Stimulated activated CD4-positive, alpha-beta T cell treated with anti-CD3 and anti-CD28 coated beads, Interleukin-12 subunit alpha, Interleukin-12 subunit beta, amount 100 ng/mL, for 24 hours (primary cell): ENCODE data around the gene MYRFL.
"Not testable (repeated sequence)": the region's sequence is repeated elsewhere in the genome, so short reads cannot be mapped to it uniquely, and the experiment has no call there.

Source experiments
- DNase-seq, 2 experiments: peaks; one replicate each; pipeline ENCODE4 v3.0.0-alpha.2; 2020; ENCODE audit warnings: low read depth in 2 of 2

MYRFL gene

DNA sequence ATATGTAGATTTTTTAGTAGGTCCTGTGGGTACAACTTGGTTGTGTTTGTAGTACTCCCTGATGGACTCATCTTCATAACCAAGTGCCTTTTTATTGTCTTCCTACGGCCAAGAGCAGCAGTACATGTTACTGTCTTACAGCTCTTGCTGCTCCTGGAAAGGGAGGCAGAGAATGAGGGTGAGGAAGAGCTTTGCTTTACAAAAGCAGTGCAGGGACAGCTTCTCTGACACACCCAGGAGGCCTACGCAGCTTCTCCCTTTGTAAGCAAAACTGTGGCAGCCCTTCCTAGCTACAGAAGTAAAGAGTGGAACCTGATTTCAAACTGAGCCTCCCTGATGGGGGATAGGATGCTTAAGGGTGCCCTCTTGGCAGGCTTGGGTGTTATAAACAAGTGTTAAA lies 18.6 kb downstream of the MYRFL start:
- DNase-seq: no peak

DNA sequence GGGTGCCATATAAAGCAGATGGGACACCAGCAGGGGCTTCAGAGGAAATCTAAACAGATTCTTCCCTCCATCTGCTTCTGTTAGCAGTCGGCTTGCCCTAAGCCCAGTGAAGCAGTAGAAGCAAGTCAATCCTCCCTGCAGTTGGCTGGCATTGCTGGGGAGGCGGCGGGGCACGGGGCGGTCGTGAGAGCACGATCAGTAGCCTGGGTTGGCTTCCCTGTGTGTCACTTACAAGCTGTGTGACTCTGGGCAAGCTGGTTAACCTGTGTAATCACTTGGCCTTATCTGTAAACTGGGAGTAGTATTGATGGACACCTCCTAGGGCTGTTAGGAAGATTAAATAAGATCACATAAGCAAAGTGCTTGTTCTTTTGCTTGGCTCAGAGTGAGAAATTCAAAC lies 19.4 kb downstream of the MYRFL start:
- DNase-seq: no peak

DNA sequence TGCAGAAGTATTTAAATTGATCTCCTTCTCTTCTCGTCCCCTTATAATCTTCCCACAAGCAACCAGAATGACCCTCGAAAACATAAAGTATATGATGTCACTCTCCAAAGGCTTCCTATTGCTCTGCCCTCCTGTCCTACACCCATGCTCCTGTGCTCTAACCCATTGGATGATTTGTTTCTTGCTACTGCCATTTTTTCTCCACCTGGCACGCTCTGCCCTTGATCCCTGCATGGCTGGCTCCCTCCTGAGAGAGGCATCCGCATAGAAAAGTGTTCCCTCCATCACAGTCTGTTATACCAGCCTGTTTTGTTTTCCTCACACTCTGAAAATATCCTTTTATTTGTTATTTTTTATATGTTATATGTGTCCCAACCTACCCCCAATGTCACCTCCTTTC lies 19.8 kb downstream of the MYRFL start:
- no peak for DNase-seq

DNA sequence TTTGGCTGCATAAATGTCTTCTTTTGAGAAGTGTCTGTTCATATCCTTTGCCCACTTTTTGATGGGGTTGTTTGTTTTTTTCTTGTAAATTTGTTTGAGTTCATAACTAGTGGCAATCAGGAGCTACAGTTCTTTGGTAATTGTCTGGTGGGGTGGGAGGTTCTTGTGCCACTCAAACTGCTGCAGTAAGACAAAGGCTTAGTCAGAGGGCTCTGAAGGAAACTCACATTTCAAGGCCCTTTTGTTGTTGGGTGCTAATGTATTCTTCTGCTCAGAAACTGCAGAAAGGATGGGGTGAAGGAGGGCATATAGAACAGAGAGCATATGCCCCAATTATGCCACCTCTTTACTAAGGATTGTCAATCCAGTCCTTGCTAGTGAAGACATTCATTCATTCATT lies 21.9 kb downstream of the MYRFL start:
- DNase-seq: no peak

DNA sequence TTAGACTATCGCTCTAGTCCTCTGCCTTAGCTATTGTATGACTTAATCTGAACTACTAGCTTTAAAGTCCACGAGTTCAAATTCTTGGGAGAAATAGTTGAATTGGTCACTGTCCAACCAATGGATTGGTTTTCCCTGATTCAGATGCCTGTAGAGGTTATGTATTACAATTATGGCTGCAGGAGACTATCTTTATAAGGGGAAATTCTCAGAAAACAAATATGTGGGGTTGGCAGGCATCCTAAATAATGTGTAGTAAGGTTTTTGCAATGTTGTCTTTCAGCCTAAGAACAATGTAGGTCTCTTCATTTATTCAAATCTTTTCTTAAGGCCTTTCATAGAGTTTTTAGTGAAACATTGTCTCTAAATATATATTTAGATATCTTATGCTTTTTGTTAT lies 26.9 kb downstream of the MYRFL start:
- no peak for DNase-seq

DNA sequence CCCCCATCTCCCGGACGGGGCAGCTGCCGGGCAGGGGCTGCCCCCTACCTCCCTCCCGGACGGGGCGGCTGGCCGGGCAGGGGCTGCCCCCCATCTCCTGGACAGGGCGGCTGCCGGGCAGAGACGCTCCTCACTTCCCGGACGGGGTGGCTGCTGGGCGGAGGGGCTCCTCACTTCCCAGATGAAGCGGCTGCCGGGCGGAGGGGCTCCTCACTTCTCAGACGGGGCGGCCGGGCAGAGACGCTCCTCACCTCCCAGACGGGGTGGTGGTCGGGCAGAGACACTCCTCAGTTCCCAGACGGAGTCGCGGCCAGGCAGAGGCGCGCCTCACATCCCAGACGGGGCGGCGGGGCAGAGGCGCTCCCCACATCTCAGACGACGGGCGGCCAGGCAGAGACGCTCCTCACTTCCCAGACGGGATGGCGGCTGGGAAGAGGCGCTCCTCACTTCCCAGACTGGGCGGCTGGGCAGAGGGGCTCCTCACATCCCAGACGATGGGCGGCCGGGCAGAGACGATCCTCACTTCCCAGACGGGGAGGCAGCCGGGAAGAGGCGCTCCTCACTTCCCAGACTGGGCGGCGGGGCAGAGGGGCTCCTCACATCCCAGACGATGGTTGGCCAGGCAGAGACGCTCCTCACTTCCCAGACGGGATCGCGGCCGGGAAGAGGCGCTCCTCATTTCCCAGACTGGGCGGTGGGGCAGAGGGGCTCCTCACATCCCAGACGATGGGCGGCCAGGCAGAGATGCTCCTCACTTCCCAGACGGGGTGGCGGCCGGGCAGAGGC lies 28.3 kb downstream of the MYRFL start:
- not testable (repeated sequence) for DNase-seq

DNA sequence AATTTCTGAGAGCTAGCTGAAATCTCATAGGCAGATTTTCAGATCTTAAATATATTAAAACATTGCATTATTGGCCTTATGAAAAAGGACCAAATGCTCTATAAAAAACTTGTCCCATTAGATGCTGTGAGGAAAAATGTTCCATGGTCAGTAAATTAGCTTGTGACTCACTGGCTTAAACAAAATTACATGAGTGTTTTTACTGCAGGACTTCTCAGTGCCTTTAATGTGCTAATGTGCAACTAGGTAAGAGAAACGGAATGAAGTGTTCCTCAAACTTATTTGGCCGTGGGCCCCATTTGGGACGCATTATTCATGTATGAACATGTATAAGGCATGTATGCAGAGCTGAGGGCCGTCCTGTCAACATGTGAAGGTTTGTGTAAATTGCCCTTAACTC lies 41.7 kb downstream of the MYRFL start:
- no peak for DNase-seq

DNA sequence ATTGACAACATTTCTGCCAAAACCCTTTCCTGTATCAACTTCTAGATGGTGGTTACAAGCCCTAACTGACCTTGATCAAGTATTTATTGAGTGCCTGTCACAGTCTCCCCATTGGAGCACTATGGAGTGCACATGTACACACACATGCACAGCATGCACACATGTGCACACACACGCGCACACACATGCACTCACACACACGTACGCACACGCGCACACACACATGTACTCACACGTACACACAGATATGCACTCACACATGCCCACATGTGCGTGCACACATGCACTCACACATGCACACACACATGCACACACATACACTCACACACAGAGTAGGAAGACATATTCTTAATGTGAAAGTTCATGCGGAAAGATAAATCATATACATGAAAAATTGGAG lies 43.7 kb downstream of the MYRFL start:
- DNase-seq: no peak

DNA sequence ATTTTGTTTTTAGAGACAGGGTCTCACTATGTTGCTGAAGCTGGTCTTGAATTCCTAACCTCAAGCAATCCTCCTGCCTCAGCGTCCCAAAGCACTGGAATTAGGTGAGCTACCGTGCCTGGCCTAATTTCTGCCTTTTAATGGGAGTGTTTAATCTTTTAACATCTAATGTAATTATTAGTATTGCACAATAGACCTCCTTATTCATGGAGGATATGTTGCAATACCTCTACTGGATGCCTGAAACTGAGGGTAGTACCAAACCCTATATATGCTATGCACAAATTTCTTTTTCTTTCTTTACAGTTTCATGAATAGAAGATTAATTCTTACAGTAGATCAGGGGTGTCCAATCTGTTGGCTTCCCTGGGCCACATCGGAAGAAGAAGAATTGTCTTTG lies 47.8 kb downstream of the MYRFL start:
- no peak for DNase-seq

DNA sequence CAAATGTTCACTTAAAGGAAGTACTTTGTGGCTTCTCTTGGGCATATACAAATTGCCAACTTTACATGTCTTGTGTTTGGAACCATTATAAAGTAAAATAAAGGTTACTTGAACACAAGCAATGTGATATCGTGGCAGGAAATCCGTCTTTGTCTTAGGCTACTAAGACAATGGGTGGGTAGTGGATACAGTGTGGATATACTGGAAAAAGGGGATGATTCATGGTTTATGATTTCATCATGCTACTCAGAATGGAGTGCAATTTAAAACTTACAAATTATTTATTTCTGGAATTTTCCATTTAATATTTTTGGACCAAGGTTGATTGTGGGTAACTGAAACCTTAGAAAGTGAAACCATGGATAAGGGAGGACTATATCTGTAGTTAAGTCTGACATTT lies 48.4 kb downstream of the MYRFL start:
- no peak for DNase-seq

DNA sequence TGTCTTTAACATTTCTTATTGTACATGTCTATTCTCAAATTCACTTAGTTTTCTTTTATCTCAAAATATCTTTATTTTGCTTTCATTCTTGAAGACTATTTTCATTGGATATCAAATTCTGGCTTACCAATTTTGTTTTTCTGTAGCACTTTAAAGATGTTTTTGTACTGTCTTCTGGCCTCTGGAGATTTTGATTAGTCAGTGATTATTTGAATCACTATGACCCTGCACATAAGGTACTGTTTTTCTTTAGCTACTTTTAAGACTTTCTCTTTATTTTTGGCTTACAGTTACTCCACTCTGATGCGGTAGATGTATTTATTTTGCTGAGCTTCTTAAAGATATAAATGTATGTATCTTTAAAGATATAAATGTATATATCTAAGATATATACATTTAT lies 49.6 kb downstream of the MYRFL start:
- no peak for DNase-seq

DNA sequence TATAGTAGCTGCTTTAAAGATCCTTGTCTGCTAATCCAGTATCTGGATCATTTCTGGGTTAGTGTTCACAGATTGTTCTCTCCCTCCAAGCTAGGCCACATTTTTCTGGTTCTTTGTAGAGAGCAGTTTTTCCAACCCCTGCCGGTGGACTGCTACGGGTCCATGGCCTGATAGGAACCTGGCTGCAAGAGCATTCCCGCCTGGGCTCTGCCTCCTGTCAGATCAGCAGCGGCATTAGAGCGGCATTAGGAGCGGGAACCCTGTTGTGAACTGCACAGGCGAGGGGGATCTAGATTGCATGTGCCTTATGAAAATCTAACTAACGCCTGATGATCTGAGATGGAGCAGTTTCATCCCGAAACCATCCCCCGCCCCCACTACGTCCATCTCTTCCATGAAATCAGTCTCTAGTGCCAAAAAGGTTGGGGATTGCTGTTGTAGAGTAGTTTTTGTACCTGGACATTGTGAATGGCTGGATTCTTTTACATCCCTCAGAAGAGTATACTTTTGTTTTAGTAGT lies 50.4 kb downstream of the MYRFL start:
- no peak for DNase-seq

DNA sequence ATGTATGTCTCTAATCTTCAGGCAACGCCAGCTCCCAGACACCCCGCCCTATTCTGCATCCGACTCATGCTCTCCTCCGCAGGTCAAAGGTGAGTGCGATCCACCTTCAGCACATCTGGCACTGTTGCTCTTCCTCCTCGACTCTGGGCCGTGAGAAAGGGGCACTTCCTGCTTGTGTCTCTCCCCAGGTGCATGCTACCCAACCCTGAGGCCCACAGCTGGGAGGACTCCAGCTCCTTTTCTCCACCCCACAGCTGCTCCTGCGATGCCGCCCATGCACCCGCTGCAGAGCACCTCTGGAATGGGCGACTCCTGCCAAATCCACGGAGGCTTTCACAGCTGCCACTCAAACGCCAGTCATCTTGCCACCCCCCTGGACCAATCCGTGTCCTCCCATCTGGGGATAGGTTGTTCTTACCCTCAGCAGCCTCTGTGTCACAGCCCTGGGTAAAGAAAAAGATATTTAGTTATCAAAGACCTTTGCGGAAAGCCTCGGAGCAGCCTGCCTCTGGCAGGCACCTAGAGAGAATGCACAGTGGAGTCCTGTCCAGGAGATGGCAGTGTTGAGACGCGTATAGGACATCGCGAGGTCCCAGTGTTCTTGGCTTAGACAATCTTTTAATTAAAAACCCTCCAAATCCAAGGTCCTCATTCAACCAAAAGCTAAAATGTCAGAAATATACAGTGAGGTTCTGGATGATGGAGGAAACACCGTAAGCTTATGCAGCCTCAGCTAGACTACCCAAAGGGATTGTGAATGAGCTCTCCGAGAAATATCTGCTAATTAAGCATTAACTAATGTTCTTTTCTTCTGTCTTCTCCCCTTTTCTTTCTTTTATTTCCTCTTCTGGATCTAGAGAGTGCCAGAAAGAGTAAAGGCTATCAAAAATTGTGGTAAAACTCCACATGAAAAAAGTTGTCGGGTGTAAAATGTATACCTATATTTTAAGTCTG lies 54.3 kb downstream of the MYRFL start:
- peak; percentile 31 to 57 for DNase-seq

DNA sequence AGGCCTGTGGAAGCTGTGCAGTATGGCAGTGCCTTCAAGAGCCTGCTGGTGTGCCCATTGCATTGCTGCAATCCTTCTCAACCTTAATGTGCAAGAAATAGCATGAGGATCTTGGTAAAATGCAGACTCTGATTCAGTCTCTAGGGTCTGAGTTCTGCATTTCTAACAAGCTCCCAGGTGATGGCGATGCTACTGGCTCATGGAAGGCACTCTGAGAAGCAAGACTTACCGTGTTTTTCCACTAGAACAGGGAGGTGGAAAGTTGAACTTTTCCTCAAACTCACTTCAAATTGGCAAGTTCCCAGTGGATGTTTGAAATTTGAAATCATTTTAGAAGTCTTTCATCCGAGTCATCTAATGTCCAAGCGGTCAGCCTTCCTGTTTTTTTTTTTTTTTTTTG lies 55.5 kb downstream of the MYRFL start:
- DNase-seq: no peak

DNA sequence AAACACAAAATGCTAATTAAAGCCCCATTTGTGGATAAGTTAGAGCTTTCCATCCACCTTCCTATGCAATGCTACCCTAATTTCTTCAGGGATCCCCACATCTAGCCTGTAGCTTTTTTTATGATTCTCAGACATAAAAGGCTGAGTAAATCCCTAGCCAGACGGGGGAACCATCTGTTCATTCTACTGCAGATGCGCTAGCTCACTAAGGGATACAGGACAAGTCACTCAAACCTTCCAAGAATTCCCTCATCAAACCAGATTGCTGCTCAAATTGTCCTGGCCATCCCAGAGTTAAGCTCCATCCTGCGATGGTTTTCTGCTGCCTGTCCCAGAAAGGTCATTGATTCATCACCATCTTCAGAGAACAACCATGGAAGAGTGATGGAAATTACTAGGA lies 56.7 kb downstream of the MYRFL start:
- no peak for DNase-seq

DNA sequence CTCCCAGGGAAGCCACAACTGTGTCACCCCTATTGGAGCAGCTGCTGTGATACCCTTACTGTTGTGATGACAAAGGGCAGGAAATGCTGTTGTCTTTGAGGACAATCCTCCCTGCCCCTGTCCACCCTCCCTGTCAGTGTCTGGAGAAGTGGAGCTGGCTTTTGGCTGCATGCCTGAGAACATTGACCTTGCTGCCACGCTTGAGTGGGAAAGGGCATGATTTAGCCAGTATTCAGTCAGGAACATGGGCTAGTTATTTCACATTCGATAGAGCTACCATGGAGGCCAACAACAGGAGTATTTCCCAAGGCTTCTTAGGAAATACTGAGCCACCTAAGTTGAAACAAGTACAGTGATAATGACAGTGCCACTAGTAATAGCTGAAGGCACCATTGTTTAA lies 59.4 kb downstream of the MYRFL start:
- DNase-seq: no peak

DNA sequence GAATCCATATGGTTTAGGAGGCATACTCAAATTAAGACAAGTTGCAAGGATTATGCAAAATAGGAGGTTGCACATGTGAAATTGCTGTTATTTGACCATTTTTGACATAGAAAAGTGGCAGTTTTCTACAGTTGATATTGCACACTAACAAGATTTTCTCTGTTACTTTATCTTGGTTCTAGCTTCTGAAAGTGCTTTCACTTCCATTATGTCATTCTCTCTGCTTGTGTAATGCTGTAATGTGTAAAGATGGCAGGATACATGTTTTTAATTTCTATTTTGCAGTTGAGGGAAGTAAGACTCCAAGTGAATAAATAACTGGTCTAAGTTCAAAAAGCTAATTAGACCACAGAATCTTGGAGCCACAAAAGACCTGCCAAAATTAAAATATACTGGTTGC lies 60.6 kb downstream of the MYRFL start:
- DNase-seq: no peak

DNA sequence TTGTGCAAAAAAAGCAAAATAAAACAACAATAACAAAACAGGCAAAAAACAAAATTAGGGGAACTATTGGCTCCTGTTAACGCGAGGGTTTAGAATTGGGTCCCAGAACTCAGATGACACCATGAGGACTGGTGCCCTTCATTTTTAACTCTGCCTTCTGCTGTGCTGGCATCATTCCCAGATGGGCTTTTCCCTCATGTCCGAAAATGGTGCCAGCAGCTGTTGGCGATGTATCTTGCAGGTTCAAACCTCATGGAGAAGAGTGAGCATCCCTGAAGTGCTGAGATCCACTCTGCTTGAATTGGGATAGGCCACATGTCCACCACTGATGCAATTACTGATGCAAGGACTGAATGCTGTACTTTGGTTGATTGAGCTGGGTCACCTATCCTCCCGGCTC lies 61.1 kb downstream of the MYRFL start:
- no peak for DNase-seq

DNA sequence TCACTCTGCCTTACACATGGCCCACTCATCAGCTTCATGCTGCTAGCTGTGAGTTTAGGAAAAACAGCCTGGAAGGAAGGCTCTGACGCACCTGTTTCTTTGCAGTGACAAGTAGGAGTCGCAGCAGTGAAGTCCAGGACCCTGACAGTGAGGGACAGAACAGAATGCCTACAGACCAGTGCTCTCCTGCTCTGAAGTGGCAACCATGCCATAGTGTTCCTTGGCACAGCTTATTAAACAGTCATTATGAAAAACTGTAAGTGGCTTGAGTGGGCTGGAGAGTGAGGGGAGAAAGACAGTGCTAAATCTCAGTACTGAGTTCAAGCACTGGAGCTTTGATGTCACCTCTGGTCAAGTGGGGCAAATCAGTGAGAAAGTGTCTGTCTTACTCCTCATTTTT lies 61.7 kb downstream of the MYRFL start:
- DNase-seq: no peak

DNA sequence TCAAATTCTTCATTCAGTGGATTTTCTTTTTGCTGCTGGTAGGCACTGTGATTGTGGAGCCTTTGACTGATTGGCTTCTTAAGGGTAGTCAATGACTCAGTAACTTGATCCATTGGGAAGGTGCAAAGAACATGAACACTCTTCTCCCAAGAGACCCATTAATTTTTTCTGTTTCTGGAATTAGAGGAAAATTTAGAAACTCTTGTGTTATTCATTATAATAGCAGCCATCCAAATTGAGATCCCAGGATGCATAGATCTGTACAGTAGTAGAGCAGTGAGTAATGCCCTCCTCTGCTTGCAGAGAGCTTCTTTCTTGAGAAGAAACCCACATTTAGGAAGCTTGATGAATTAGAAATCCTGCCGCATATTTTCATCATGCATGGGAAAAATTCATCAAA lies 63.9 kb downstream of the MYRFL start:
- no peak for DNase-seq

DNA sequence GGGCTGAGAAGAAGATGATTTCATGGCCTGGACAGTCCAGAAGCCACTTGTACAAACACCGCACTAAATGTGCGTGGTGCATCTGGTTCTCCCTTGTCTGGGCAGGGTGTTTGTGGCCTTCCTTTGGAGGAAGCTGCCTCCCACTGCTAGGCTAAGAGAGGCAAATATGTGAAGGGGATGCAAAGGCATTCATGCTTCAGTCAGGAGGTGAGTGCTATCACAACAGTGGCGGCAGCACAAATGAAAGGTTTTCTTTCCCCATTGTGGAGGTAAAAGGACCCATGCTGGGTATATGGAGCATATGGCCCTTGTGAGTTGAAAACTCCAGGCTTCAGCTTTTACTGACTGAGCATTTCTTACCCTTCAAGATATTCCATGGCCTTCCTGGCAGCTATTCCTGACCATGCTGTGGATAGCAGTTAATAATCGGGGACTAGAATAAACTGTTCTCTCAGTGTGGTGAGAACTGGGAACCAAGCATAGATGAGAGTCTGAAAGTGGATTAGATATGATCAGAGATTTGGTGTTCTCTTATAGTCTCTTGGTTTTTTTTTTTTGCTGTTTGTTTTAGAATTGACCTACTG lies 69.9 kb downstream of the MYRFL start:
- DNase-seq: no peak

DNA sequence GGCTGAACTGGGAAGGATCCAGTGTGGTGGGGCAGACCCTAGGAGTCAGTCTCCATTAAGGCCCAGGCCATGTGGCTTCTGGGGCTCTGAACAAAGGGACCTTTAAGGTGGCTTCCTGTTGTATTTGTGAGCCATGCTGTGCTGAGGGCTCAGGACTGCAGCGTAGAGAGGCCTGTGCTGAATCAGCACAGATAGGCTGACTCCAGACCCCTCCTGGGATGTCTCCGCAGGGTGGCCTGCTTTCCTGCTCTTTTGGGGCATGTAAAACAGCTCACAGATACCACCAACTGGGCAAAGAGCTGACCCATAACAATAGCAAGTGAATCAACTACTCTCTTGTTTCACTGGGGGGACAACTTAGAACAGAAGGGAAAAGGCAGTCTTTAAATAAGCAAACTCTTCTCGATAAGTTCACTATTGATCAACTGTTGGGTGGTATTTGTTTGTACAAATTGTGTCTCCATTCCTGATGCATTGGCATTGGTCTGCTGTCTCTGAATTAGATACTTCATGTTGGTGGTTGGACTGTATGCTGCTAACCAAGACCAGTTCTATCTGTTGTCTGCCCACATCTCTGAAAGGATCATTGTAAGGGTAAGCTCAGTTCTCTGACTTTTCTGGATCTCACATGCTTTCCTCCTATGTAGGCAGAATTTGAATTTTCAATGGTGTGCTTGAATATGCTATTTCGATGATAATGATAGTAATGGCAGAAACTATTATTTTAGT lies 71.8 kb downstream of the MYRFL start:
- no peak for DNase-seq
